Astrocyte of the cerebellum (primary cell): ENCODE results near the gene HMGN3.

Experiments
- DNase-seq: peaks from one replicate; pipeline ENCODE4 v3.0.0-alpha.2; 2011; ENCODE audit warnings: low read depth
- H3K4me3 ChIP-seq: 2 replicates; pipeline ENCODE4 v1.5.1; 2011; ENCODE audit warnings: mild to moderate bottlenecking, low read depth, low read length, moderate library complexity
- CTCF ChIP-seq: IDR thresholded peaks from 2 replicates; pipeline ENCODE4 v1.5.1; 2012; ENCODE audit warnings: low read length, low read depth, moderate library complexity, mild to moderate bottlenecking; ENCODE audit errors: missing control alignments
- in situ Hi-C: cut with HindIII; loops from 2 replicates; pipeline ENCODE4 v1.10.0; 2017; ENCODE audit warnings: low sequenced_read_pairs

The HMGN3 gene

GRCh38 chr6:79227445-79227844 lies 7.0 kb downstream of the HMGN3 start:
- in situ Hi-C loops: no loop called here
- no peak overlapping the region for H3K4me3 ChIP-seq
- no peak for TF ChIP-seq CTCF
- no peak for DNase-seq

- in situ Hi-C loops: no loop called here
- H3K4me3 ChIP-seq: no peak overlapping the region
- TF ChIP-seq CTCF: no peak
- no peak for DNase-seq
These were observed 7.8 kb downstream of the HMGN3 start for GRCh38 chr6:79226660-79227059.

- no peak for TF ChIP-seq CTCF
- in situ Hi-C loops: no loop called here
- no peak for DNase-seq
- no peak overlapping the region for H3K4me3 ChIP-seq
These were observed 8.5 kb downstream of the HMGN3 start for GRCh38 chr6:79225717-79226599.

GRCh38 chr6:79223611-79224404 lies 10.7 kb downstream of the HMGN3 start:
- H3K4me3 ChIP-seq: no peak overlapping the region
- TF ChIP-seq CTCF: no peak
- in situ Hi-C loops: no loop called here
- no peak for DNase-seq

- no peak for TF ChIP-seq CTCF
- no peak for DNase-seq
- no peak overlapping the region for H3K4me3 ChIP-seq
- in situ Hi-C loops: no loop called here
These were observed 19.2 kb downstream of the HMGN3 start for GRCh38 chr6:79215213-79215824.

GRCh38 chr6:79212859-79213258 lies 21.6 kb downstream of the HMGN3 start:
- DNase-seq: no peak
- no peak for TF ChIP-seq CTCF
- no peak overlapping the region for H3K4me3 ChIP-seq
- in situ Hi-C loops: no loop called here
